Panc1 (cell line): ENCODE results near the gene SEH1L. TPM values are rescaled to one million over a fixed set of nuclear protein-coding genes. Genes with fewer than 3 reads are reported as not detected.
A peak's percentile ranks its signal among the peaks of the same experiment; 100 is the strongest.
"Not testable (repeated sequence)": the region's sequence is repeated elsewhere in the genome, so short reads cannot be mapped to it uniquely, and the experiment has no call there.

Experiments
- ATAC-seq: fragments of 200-7000 bp; cut with Tn5 transposase; 2 replicates; pipeline ENCODE4 v1.9.1; 2020; ENCODE audit warnings: mild to moderate bottlenecking, moderate library complexity
- Bru-seq: library from RNA; stranded (reverse); fragments of 400-500 nt; gene quantifications from one replicate; lab custom pipeline; 2021; lab: Mats Ljungman, UMichigan
- BruChase-seq, 2 experiments: library from RNA; stranded (reverse); fragments of 400-500 nt; gene quantifications; one replicate each; lab custom pipeline; 2021; lab: Mats Ljungman, UMichigan
- BruUV-seq: library from RNA; stranded (reverse); fragments of 400-500 nt; replicated peaks from 2 replicates; lab custom pipeline; 2021; lab: Mats Ljungman, UMichigan
- CTCF ChIA-PET: fragments of 300-600 bp; sonication (Branson Sonifier 250); formaldehyde crosslinking; loops from one replicate; lab custom pipeline; 2022; ENCODE audit warnings: antibody characterized with exemption; lab: Charles Lee
- POLR2A ChIA-PET: fragments of 300-600 bp; sonication (Branson Sonifier 250); formaldehyde crosslinking; loops from one replicate; lab custom pipeline; 2022; ENCODE audit warnings: antibody characterized with exemption; lab: Charles Lee
- DNase-seq: peaks from one replicate; pipeline ENCODE4 v3.0.0-alpha.2; 2010; ENCODE audit warnings: low read depth, low spot score
- H3K27ac ChIP-seq: 2 replicates; pipeline ENCODE4 v1.5.1; 2011; ENCODE audit warnings: mild to moderate bottlenecking, low read length, inconsistent platforms
- H3K27me3 ChIP-seq: fragments of 200-500 bp; sonication (Bioruptor generic); 2 replicates; pipeline ENCODE4 v1.6.0; 2014; ENCODE audit warnings: low read length, inconsistent platforms; ENCODE audit not compliant: control insufficient read depth, insufficient read depth
- H3K36me3 ChIP-seq: fragments of 200-500 bp; sonication (Bioruptor generic); 2 replicates; pipeline ENCODE4 v1.5.1; 2014; ENCODE audit warnings: inconsistent platforms, mild to moderate bottlenecking, low read length, moderate library complexity; ENCODE audit not compliant: control insufficient read depth, insufficient read depth
- H3K4me1 ChIP-seq: 2 replicates; pipeline ENCODE4 v1.5.1; 2011; ENCODE audit warnings: inconsistent platforms, mild to moderate bottlenecking, low read length, moderate library complexity; ENCODE audit not compliant: control insufficient read depth, insufficient read depth
- H3K4me3 ChIP-seq, 2 experiments: 2 replicates each; pipeline ENCODE4 v1.5.1; 2011 to 2012; ENCODE audit warnings: low read depth in 2 of 2, low read length in 2 of 2, mild to moderate bottlenecking in 2 of 2, inconsistent platforms in 1 of 2, moderate library complexity in 1 of 2
- H3K9me3 ChIP-seq: fragments of 200-500 bp; sonication (Bioruptor generic); 2 replicates; pipeline ENCODE4 v1.5.1; 2014; ENCODE audit warnings: low read depth, mild to moderate bottlenecking, inconsistent platforms, low read length, moderate library complexity; ENCODE audit not compliant: control insufficient read depth, insufficient read depth
- POLR2AphosphoS5 ChIP-seq: IDR thresholded peaks from 2 replicates; pipeline ENCODE4 v1.6.1; 2012; ENCODE audit warnings: mild to moderate bottlenecking, low read depth, low read length, moderate library complexity
- SIN3A ChIP-seq: IDR thresholded peaks from 2 replicates; pipeline ENCODE4 v1.6.1; 2012; ENCODE audit warnings: low read depth, mild to moderate bottlenecking, low read length, moderate library complexity, borderline replicate concordance; ENCODE audit not compliant: insufficient read depth
- TCF7L2 ChIP-seq: IDR thresholded peaks from 2 replicates; pipeline ENCODE4 v1.6.1; 2011; ENCODE audit warnings: mild to moderate bottlenecking, low read depth, low read length, inconsistent platforms
- in situ Hi-C: cut with HindIII; loops from 2 replicates; pipeline ENCODE4 v1.10.0; 2016; ENCODE audit warnings: low sequenced_read_pairs, low pct_unique_long_range_greater_than_20kb
- intact Hi-C: fragments of 100-400 bp; cut with micrococcal nuclease; formaldehyde crosslinking; loops from one replicate; pipeline ENCODE4 v1.10.0; 2022; ENCODE audit not compliant: unreplicated experiment
- long read RNA-seq: library from polyadenylated mRNA; unstranded; transcript quantifications from one replicate; pipeline ENCODE4 v2.0.0, GENCODE V29; 2021; ENCODE audit not compliant: unreplicated experiment
- polyA plus RNA-seq: library from polyadenylated mRNA; unstranded; fragments of >200 nt; gene quantifications from one replicate; pipeline ENCODE4 v1.2.1, GENCODE V29; 2012; ENCODE audit warnings: missing spikeins; ENCODE audit not compliant: insufficient read length
- total RNA-seq: library from RNA; stranded (reverse); gene quantifications from one replicate; pipeline ENCODE4 v1.2.1, GENCODE V29; 2021; ENCODE audit not compliant: unreplicated experiment
- TF ChIP-seq, protein P1 (sequence below): fragments of 450-650 bp; IDR thresholded peaks from 2 replicates; pipeline ENCODE4 v1.5.1; 2017; ENCODE audit warnings: mild to moderate bottlenecking
- TF ChIP-seq, protein P2 (sequence below), 2 experiments: IDR thresholded peaks; 2 replicates each; pipeline ENCODE4 v1.6.1; 2011 to 2012; ENCODE audit warnings: low read depth in 2 of 2, control low read depth in 1 of 2, low read length in 1 of 2, mild to moderate bottlenecking in 1 of 2, moderate library complexity in 1 of 2; ENCODE audit not compliant: insufficient read depth in 1 of 2

Gene SEH1L, protein sequence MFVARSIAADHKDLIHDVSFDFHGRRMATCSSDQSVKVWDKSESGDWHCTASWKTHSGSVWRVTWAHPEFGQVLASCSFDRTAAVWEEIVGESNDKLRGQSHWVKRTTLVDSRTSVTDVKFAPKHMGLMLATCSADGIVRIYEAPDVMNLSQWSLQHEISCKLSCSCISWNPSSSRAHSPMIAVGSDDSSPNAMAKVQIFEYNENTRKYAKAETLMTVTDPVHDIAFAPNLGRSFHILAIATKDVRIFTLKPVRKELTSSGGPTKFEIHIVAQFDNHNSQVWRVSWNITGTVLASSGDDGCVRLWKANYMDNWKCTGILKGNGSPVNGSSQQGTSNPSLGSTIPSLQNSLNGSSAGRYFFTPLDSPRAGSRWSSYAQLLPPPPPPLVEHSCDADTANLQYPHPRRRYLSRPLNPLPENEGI
- 86.5 TPM for total RNA-seq
- 42.7 TPM for polyA plus RNA-seq
- percentile 86 among the genes with signal in this experiment for Bru-seq, nascent RNA
- percentile 89 among the genes with signal in this experiment for BruChase-seq, experiment 1, labeled RNA remaining after a 2-hour chase
- BruChase-seq, experiment 2, labeled RNA remaining after a 6-hour chase, result percentile 95 among the genes with signal in this experiment
- long read RNA-seq, transcript SEH1L-201 (9 exons, 3,494 nt), result major isoform, 192 of 252 reads
- long read RNA-seq, partial matches to known transcripts, result 28 of 252 reads
- long read RNA-seq, other reads (novel, unspliced or antisense), result 30 of 252 reads

DNA sequence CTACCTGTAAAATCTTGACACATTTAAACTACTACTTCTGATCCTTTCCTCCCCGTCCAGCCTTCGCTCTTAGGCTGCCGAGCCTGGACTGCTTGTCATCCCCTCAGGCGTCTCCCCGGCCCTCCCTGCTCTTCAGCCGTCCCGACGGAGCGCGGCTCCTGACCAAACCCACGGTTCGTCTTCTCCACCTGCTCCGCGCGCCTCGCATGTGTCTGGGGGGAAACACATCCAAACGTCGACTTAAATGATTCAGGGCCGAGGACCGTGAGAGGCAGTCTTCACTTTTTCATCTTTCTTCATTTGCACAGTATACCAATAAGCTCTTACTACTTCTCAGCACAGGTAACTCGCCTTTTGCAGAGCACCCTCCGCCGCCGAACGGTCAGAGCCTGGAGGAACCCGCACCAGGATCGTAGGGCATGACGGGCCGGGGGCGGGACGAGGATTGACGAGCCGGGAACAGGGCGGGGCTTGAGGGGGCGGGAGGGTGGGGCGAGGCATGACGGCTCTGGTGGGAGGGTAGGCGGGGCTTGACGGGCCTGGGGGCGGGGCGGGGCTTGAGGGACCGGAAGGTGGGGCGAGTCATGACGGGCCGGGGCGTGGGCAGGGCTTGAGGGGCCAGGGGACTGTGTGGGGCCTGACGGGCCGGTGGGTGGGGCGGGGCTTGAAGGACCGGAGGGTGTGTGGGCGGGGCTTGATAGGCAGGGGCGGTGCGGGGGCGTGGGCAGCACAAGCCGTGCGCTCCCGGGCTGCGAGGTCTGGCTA is at the start of gene SEH1L:
SEH1L (plus strand) TSS at position 727 of the 765 bp plus-strand sequence. CDS start 111 bp downstream, outside the sequence.
- peak within 1 kb of the TSS; percentile 93 for H3K27ac ChIP-seq
- ChIA-PET CTCF (no interaction called here), POLR2A (interaction anchor here (0.6 to 0.7 kb wide), 3 partner anchors 43 to 691 kb away, joined by 3 to 15 read pairs (median 4); no protein-coding TSS in a partner anchor)
- peak; percentile 50 for DNase-seq
- BruUV-seq, result TSS peak; percentile 97
- TF ChIP-seq POLR2AphosphoS5 (no peak), SIN3A (no peak), TCF7L2 (no peak)
- TF ChIP-seq, protein P1, sequence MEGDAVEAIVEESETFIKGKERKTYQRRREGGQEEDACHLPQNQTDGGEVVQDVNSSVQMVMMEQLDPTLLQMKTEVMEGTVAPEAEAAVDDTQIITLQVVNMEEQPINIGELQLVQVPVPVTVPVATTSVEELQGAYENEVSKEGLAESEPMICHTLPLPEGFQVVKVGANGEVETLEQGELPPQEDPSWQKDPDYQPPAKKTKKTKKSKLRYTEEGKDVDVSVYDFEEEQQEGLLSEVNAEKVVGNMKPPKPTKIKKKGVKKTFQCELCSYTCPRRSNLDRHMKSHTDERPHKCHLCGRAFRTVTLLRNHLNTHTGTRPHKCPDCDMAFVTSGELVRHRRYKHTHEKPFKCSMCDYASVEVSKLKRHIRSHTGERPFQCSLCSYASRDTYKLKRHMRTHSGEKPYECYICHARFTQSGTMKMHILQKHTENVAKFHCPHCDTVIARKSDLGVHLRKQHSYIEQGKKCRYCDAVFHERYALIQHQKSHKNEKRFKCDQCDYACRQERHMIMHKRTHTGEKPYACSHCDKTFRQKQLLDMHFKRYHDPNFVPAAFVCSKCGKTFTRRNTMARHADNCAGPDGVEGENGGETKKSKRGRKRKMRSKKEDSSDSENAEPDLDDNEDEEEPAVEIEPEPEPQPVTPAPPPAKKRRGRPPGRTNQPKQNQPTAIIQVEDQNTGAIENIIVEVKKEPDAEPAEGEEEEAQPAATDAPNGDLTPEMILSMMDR, result no peak
- TF ChIP-seq, protein P2, sequence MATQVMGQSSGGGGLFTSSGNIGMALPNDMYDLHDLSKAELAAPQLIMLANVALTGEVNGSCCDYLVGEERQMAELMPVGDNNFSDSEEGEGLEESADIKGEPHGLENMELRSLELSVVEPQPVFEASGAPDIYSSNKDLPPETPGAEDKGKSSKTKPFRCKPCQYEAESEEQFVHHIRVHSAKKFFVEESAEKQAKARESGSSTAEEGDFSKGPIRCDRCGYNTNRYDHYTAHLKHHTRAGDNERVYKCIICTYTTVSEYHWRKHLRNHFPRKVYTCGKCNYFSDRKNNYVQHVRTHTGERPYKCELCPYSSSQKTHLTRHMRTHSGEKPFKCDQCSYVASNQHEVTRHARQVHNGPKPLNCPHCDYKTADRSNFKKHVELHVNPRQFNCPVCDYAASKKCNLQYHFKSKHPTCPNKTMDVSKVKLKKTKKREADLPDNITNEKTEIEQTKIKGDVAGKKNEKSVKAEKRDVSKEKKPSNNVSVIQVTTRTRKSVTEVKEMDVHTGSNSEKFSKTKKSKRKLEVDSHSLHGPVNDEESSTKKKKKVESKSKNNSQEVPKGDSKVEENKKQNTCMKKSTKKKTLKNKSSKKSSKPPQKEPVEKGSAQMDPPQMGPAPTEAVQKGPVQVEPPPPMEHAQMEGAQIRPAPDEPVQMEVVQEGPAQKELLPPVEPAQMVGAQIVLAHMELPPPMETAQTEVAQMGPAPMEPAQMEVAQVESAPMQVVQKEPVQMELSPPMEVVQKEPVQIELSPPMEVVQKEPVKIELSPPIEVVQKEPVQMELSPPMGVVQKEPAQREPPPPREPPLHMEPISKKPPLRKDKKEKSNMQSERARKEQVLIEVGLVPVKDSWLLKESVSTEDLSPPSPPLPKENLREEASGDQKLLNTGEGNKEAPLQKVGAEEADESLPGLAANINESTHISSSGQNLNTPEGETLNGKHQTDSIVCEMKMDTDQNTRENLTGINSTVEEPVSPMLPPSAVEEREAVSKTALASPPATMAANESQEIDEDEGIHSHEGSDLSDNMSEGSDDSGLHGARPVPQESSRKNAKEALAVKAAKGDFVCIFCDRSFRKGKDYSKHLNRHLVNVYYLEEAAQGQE (IDR thresholded peaks at IDR 0.05; ENCODE audit: insufficient read depth in 1 of 2, low read depth in 2 of 2, low read length in 1 of 2), result no peak
- no peaks in the 10 kb centered on the region for H3K9me3 ChIP-seq
- peaks cover 2% of the 10 kb centered on the region for H3K36me3 ChIP-seq
- in situ Hi-C loops (no loop called here), intact Hi-C loops (no loop called here)
- H3K4me3 ChIP-seq, result peak within 1 kb of the TSS; percentile 74 to 87
- no peaks in the 10 kb centered on the region for H3K27me3 ChIP-seq
- H3K4me1 ChIP-seq, result peaks cover 27% of the 10 kb centered on the region
- peak; percentile 94 for ATAC-seq

DNA sequence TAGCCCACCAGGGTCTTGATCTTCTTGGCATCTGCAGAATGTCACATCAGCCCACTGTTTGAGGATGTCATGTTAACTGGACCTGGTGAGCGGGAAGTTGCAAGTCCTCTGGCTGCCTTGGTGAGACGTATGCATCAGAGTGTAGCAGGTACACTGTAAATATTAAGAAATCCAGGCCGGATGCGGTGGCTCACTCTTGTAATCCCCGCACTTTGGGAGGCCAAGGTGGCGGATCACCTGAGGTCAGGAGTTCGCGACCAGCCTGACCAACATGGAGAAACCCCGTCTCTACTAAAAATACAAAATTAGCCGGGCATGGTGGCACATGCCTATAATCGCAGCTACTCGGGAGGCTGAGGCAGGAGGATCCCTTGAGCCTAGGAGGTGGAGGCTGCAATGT is 46.6 kb upstream of the SEH1L start:
- in situ Hi-C loops, POLR2A ChIA-PET, CTCF ChIA-PET: not testable (repeated sequence)

More for the DNA sequence above, 46.6 kb upstream of the SEH1L start:
- H3K27ac ChIP-seq, H3K27me3 ChIP-seq, H3K36me3 ChIP-seq, H3K9me3 ChIP-seq, DNase-seq, BruUV-seq, H3K4me1 ChIP-seq, ATAC-seq, intact Hi-C loops, H3K4me3 ChIP-seq: not testable (repeated sequence)
